KOPT-K1 (cell line): Measurements from ENCODE around the gene OFD1.

Experiments
- H3K27ac ChIP-seq: fragments of 200-600 bp; sonication (generic); 2 replicates; pipeline ENCODE4 v1.5.1; 2016; ENCODE audit warnings: antibody characterized with exemption, mild to moderate bottlenecking, low read depth, low read length; ENCODE audit not compliant: poor library complexity, severe bottlenecking
- H3K36me3 ChIP-seq: fragments of 200-600 bp; sonication (generic); 2 replicates; pipeline ENCODE4 v1.5.1; 2017; ENCODE audit warnings: antibody characterized with exemption, mild to moderate bottlenecking, low read length, moderate library complexity; ENCODE audit not compliant: insufficient read depth
- H3K9me3 ChIP-seq: fragments of 200-600 bp; sonication (generic); 2 replicates; pipeline ENCODE4 v1.5.1; 2017; ENCODE audit warnings: antibody characterized with exemption, low read length, mild to moderate bottlenecking; ENCODE audit not compliant: insufficient read depth, poor library complexity, severe bottlenecking

Gene OFD1

GRCh38 chrX:13786048-13786447, 51.5 kb downstream of the OFD1 start:
- no peak overlapping the region for H3K27ac ChIP-seq
- no peaks in the 10 kb centered on the region for H3K9me3 ChIP-seq
- no peaks in the 10 kb centered on the region for H3K36me3 ChIP-seq

DNA sequence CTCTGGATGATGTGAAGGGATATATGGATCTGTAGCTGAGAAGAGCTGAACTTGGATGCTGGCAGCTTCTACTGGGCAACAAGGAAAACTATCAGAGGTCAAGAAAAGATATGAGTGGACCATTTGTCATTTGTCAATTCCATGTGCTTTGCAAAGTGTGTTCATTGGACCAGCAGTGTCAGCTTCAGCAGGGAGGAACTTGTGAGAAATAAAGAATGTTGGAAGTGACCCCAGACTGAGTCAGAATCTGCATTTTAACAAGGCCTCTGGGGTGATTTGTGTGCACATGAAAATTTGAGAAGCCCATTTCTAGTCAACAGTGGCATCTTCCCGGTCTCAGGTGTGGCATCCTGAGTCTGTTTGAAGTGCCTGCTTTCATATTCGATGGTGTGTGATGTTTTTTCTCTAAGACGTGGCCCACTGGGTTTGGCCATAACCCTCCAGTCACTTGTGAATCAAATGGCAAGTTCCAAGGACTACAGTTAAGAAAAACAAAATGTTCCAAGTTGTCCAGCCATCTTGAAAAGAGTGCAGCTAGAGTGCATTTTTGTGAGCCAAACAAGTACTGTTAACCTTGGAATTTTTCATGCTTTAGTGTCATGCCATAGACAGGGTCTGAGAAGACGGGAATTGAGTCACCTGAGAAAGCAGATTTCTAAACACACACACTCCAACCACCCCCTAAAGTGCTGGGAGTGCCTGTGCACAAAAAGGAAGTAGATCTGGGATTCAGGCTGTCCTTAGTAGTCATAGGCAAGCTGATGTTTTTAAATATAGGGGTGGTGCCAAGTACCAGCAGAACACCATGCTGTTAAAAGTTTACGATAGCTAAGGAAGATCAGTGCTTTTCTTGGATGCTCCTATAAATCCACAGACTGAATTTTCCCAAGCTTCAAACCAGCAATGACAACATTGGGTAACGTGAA, 55.9 kb downstream of the OFD1 start:
- H3K36me3 ChIP-seq = no peaks in the 10 kb centered on the region
- H3K27ac ChIP-seq = no peak overlapping the region
- H3K9me3 ChIP-seq = no peaks in the 10 kb centered on the region

DNA sequence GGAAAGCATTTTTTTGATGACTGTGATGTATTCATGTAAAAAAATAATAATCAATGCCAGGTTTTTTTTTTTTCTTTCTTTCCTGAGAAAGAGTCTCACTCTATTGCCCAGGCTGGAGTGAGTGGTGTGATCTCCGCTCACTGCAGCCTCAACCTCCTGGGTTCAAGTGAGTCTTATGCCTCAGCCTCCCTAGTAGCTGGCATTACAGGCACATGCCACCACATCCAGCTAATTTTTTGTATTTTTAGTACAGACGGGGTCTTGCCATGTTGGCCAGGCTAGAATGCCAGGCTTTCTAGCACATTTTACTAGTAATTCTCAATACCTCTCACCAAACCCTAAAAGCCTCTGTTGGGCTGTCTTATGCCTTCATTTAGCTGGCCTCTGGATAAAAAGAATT, 56.6 kb downstream of the OFD1 start:
- Histone ChIP-seq H3K36me3 (no peaks in the 10 kb centered on the region), H3K27ac (no peak overlapping the region), H3K9me3 (no peaks in the 10 kb centered on the region)

DNA sequence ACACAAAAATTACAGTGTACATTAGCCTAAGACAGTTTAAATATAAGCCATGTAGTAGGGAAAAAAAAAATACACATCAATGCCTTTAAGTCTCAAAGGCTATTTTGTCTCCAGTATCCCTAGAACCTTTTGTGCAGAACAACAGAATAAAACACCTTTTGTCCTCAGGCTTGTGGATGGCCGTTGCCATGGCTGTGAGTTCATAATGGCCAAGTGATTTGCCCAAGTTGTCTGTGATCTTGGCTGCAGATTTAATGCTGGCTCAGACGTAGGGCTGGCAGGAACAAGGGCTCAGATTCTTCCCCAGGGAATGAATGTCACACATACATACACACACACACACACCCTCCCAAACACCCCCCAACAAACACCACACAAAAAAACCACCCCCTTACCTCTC, 57.0 kb downstream of the OFD1 start:
- Histone ChIP-seq H3K36me3 (no peaks in the 10 kb centered on the region), H3K9me3 (no peaks in the 10 kb centered on the region), H3K27ac (no peak overlapping the region)

DNA sequence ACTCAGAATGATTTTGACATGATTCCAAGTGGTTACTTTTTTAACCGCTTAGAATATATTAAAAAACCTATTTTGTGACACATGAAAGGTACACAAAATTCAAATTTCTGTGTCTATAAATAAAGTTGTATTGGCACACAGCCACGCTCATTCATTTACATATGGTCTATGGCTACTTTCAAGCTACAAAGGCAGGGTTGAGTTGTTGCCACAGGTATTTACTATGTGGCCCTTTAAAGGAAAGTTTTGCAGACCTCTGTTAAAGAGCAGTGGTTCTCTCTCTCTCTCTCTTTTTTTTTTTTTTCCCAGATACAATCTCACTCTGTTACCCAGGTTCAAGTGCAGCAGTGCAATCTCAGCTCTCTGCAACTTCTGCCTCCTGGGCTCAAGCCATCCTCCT, 59.3 kb downstream of the OFD1 start:
- Histone ChIP-seq H3K36me3 (no peaks in the 10 kb centered on the region), H3K27ac (no peak overlapping the region), H3K9me3 (no peaks in the 10 kb centered on the region)

DNA sequence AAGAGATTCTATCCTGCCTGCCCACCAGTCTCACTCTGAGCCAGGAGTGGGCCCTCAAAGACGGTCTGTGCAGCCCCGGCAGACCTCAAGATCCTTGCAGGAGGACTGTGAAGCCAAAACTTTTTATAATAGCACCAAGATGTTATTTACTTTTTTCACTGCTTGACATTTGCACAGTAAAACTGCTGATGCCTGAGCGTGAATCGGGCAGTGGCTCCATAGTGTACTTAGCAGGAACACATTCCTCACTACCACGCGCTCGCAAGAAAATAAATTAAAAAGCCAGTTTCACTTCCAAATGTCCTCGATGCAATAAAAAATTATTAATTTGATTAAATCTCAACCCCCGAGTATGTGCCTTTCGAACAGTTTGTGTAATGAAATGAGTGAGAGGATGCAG, 59.9 kb downstream of the OFD1 start:
- Histone ChIP-seq H3K27ac (no peak overlapping the region), H3K9me3 (no peaks in the 10 kb centered on the region), H3K36me3 (no peaks in the 10 kb centered on the region)

- Histone ChIP-seq H3K36me3 (no peaks in the 10 kb centered on the region), H3K9me3 (no peaks in the 10 kb centered on the region), H3K27ac (no peak overlapping the region)
Measured at GRCh38 chrX:13797512-13797911, 63.0 kb downstream of the OFD1 start.

DNA sequence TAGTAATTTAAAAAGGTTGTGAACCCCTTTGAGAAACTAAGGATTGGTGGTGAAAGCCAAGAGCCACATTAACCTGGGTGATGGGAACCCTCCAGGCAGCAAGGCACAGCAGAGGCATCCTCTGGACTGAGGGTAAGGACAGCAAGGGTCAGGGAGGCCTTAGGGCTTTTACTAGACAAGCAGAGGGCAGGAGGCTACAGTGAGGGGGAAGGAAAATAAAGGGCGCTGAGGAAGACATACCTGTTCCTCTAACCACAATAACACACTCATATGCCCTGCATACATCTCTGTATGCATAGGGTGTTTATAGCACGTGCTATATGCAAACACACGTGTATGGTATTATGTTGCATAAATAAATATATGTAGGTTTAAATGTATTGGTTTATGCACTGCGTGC, 63.6 kb downstream of the OFD1 start:
- Histone ChIP-seq H3K36me3 (no peaks in the 10 kb centered on the region), H3K9me3 (no peaks in the 10 kb centered on the region), H3K27ac (no peak overlapping the region)

DNA sequence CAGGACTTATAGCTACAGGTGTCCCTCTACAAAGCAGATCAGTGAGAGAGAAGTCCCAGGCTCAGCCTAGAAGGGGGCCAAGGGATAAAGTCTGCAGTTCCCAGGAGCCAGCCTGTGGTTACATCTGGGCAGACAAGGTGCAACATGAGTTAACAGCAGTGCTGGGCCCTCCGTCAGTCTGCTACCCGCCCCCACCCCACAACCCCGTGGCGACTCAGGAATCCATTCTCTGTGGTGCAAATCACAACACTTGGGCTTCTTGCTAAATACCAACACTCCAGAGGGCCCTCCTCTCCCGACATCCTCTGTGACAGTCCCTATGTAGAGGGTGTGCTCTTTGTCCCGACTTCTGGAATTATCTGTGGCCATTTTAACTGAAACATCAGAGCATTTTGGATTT, 68.6 kb downstream of the OFD1 start:
- no peak overlapping the region for H3K27ac ChIP-seq
- H3K36me3 ChIP-seq = no peaks in the 10 kb centered on the region

DNA sequence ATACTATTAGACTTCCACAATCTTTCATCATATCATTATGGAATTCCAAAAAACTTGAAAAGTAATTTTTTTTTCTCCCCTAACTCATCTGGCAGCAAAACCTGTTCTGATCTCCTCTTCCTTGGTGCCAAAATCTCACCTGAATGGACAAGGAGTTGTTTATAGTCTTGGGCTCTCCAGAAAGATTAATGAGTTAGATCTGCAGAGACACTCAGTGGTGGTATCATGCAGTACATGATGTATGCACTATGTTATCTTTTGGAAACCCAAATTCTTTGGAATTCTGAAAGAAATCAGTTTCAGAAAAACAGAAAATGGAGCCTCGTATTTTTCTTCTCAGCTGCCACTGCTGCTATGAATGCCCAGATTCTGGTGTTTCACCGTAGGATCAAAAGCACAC, 70.7 kb downstream of the OFD1 start:
- H3K36me3 ChIP-seq = no peaks in the 10 kb centered on the region

More for the DNA sequence above, 68.6 kb downstream of the OFD1 start:
- no peaks in the 10 kb centered on the region for H3K9me3 ChIP-seq

DNA sequence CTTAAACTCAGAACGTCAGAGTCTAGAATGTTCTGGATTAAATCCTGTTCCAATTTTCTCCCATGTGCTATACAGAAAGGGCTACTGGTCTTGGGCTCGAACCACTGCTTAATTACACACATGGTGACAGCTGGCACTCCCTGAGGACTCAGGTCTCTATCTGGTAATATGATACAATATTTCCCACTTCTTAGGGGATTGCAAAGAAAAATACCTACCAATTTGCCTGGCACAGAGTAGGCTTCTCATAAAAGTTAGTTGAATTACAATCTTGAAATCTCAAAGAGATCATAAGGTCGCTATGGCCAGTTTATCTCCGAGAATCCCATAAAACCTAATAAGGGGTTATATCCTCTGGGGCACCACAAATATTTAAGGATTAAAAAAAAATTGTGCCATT, 73.7 kb downstream of the OFD1 start:
- Histone ChIP-seq H3K27ac (no peak overlapping the region), H3K36me3 (no peaks in the 10 kb centered on the region), H3K9me3 (no peaks in the 10 kb centered on the region)

More for the DNA sequence above, 70.7 kb downstream of the OFD1 start:
- no peak overlapping the region for H3K27ac ChIP-seq
- no peaks in the 10 kb centered on the region for H3K9me3 ChIP-seq

DNA sequence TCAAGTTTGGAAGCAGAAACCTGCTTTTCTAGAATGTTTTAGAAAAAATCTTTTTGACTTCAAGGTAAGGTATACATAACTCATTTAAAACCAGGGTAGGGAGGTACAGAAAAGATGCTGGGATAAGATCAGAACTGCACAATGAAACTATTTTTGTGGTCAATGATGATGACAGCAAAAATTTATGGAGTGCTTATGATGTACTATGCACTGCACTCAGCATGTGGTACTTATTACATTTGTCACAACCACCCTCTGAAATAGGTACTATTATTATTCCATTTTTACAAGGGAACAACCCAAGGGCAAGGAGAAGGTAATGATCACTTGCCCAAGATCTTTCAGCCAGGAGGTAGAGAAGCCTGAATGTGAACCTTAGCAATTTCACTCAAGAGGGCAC, 74.3 kb downstream of the OFD1 start:
- Histone ChIP-seq H3K27ac (no peak overlapping the region), H3K9me3 (no peaks in the 10 kb centered on the region), H3K36me3 (no peaks in the 10 kb centered on the region)

DNA sequence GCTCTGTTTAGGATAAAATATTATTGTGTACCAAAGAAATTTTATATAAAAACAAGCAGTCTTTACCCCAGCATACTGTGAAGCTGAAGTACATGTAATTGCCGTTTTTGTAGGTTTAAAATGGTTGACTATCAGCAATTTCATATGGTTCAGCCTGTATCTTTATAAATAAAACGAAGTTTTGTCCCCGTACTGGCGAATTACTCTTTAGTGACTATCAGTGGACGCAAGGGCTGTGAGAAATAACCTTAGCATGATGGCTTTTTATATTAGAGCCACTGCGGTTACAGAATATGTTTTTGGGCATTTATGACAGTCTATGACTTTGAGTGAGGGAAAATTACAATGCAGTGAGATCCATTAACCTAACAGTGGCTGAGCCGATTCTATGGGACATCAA, 81.1 kb downstream of the OFD1 start:
- Histone ChIP-seq H3K9me3 (no peaks in the 10 kb centered on the region), H3K36me3 (no peaks in the 10 kb centered on the region), H3K27ac (no peak overlapping the region)

DNA sequence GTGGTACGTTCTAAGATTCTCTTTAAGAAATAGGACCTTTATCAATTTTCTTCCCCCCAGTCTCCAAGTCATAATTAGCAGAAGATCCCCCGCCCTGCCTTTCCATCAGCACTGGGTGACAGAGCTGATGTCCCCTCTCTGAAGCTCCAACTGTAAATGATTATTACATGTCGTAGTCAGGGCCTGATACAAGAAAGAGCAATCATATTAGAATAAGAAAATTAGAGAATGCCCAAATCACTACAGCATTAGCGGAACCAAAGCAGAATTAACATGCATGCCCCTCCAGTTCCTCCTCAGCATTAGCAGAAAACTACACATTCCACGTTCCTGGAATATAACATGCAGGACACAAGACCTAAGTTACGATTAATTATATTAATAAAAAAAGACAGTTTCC, 81.6 kb downstream of the OFD1 start:
- H3K27ac ChIP-seq = no peak overlapping the region
- no peaks in the 10 kb centered on the region for H3K36me3 ChIP-seq
- no peaks in the 10 kb centered on the region for H3K9me3 ChIP-seq

DNA sequence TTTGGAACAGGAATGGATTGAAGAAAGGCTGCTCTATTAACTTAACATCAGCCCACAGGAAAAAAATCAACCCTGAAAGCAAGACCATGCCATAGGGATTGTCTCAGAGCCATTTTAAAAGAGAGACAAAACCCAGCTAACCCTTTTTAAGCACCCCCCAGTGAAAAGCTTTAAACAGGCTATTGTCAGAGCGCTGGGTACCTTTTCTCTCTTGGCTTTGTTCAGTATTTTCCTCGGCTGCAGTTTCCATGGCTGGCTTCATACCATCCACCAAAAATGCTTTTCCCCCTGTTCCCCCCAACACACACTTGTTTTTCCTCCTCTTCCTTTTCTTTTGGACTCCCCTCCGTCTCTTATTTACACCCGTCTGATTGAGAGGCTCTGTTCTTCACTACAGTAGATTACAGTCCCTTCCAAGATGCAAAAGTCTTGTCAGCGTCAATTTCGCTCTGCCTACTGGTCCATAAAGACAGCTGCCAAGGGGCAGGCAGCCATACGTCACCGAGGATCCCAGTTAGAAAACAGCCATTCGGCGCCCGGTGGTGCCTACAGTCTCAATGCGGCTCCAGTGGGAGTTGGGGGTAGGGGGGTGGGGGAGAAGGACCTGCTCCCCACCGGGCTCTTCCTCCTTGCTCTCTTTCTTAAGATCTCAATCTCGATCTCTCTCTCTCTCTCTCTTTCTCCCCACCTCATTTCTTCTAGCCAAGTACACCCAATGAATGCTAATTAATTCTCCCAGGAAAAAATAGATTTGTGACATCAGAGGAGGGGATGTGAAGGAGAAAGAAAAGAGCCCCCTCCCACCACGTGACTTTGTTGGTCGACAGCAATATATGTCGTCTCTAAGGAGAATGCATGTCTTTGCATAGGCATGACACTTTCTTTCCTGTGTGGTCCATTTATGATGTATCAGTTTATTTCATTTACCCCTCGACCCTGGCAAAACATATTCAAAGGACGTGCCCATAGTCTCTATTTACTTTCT, 82.4 kb downstream of the OFD1 start, which contains the start of gene GPM6B:
GPM6B (minus strand) TSS at position 451 of the 985 bp plus-strand sequence; CDS start at position 262, 189 bp downstream.
- H3K36me3 ChIP-seq = no peaks in the 10 kb centered on the region
- no peaks in the 10 kb centered on the region for H3K9me3 ChIP-seq
- H3K27ac ChIP-seq = no peak within 1 kb of the TSS
